GM21447 (cell line): ENCODE results near the gene RINL.
"Not testable (repeated sequence)": the region's sequence is repeated elsewhere in the genome, so short reads cannot be mapped to it uniquely, and the experiment has no call there.

Experiments
- ATAC-seq: cut with Tn5 transposase; IDR thresholded peaks from one replicate; pipeline ENCODE4 v1.9.1; 2021; ENCODE audit not compliant: unreplicated experiment

RINL gene

GRCh38 chr19:38875656-38876395 is 2.2 kb downstream of the RINL start:
- ATAC-seq, result no peak

- not testable (repeated sequence) for ATAC-seq
Measured at GRCh38 chr19:38873400-38873799, 4.7 kb downstream of the RINL start.

GRCh38 chr19:38870612-38871011 is 7.5 kb downstream of the RINL start:
- no peak for ATAC-seq

- ATAC-seq, result peak; percentile 56
Measured at GRCh38 chr19:38869836-38870607, 8.1 kb downstream of the RINL start.

GRCh38 chr19:38869160-38869835 is 8.8 kb downstream of the RINL start:
- no peak for ATAC-seq

- no peak for ATAC-seq
Measured at GRCh38 chr19:38868551-38868950, 9.5 kb downstream of the RINL start.

GRCh38 chr19:38867171-38867780 is 10.8 kb downstream of the RINL start:
- no peak for ATAC-seq

GRCh38 chr19:38862321-38863059 is 15.6 kb downstream of the RINL start:
- ATAC-seq, result no peak

- no peak for ATAC-seq
Measured at GRCh38 chr19:38861368-38861767, 16.7 kb downstream of the RINL start.

- not testable (repeated sequence) for ATAC-seq
Measured at GRCh38 chr19:38859631-38860204, 18.4 kb downstream of the RINL start.

- ATAC-seq, result no peak
Measured at GRCh38 chr19:38856813-38857212, 21.3 kb downstream of the RINL start.

GRCh38 chr19:38855751-38856150 is 22.3 kb downstream of the RINL start:
- not testable (repeated sequence) for ATAC-seq

GRCh38 chr19:38854961-38855360 is 23.1 kb downstream of the RINL start:
- not testable (repeated sequence) for ATAC-seq

GRCh38 chr19:38853214-38853613 is 24.9 kb downstream of the RINL start:
- ATAC-seq, result no peak

- no peak for ATAC-seq
Measured at GRCh38 chr19:38852231-38853044, 25.6 kb downstream of the RINL start.

GRCh38 chr19:38851622-38852230 is 26.3 kb downstream of the RINL start:
- no peak for ATAC-seq

GRCh38 chr19:38850976-38851621 is 27.0 kb downstream of the RINL start:
- ATAC-seq, result no peak

GRCh38 chr19:38850436-38850975 is 27.6 kb downstream of the RINL start:
- peak; percentile 71 for ATAC-seq
